ENCODE results near the gene C6orf136. TPM values are rescaled to one million over a fixed set of nuclear protein-coding genes. Genes with fewer than 3 reads are reported as not detected.

C6orf136 gene
- total and polyA plus RNA-seq, 4 donors = 8.5 to 51.1 (median 23.7) TPM

- Histone ChIP-seq H3K27me3 (ENCODE audit: control insufficient read depth, insufficient read depth, low read length) (no peaks in the 10 kb centered on the region), H3K9me3 (ENCODE audit: control insufficient read depth, insufficient read depth, low read length) (no peaks in the 10 kb centered on the region), H3K27ac (ENCODE audit: low read depth, low read length) (peak within 1 kb of the TSS; percentile 98), H3K4me1 (ENCODE audit: control insufficient read depth, insufficient read depth, low read length) (peaks cover 79% of the 10 kb centered on the region), H3K36me3 (ENCODE audit: control insufficient read depth, insufficient read depth, low read length) (peaks cover 10% of the 10 kb centered on the region), H3K4me3 (ENCODE audit: low read depth, low read length) (peak within 1 kb of the TSS; percentile 99)
- under 1% methylated on average over 32 of the region's 41 CpGs for WGBS (ENCODE audit: insufficient coverage)
- peak in 2 of 6 donors; percentile 66 to 80 for DNase-seq (ENCODE audit: low read depth in 4 of 6, low spot score in 6 of 6)
These were observed 39.3 kb downstream of the C6orf136 start, which contains the start of gene PPP1R18 for GRCh38 chr6:30686009-30686907. PPP1R18 (minus strand) TSS chr6:30686645; CDS start chr6:30686018, 627 bp downstream.

GRCh38 chr6:30686908-30687658, 40.1 kb downstream of the C6orf136 start:
- H3K27me3 ChIP-seq (ENCODE audit: control insufficient read depth, insufficient read depth, low read length) = no peaks in the 10 kb centered on the region
- peak overlapping the region; percentile 99 for H3K4me3 ChIP-seq (ENCODE audit: low read depth, low read length)
- peak overlapping the region; percentile 98 for H3K27ac ChIP-seq (ENCODE audit: low read depth, low read length)
- peak in 5 of 6 donors; percentile 75 to 97 (median 77) for DNase-seq (ENCODE audit: low read depth in 4 of 6, low spot score in 6 of 6)
- no peaks in the 10 kb centered on the region for H3K9me3 ChIP-seq (ENCODE audit: control insufficient read depth, insufficient read depth, low read length)
- 0% methylated on average over 46 of the region's 52 CpGs for WGBS (ENCODE audit: insufficient coverage)
- peaks cover 77% of the 10 kb centered on the region for H3K4me1 ChIP-seq (ENCODE audit: control insufficient read depth, insufficient read depth, low read length)
- peaks cover 9% of the 10 kb centered on the region for H3K36me3 ChIP-seq (ENCODE audit: control insufficient read depth, insufficient read depth, low read length)

GRCh38 chr6:30687659-30688431, 40.9 kb downstream of the C6orf136 start:
- Histone ChIP-seq H3K9me3 (ENCODE audit: control insufficient read depth, insufficient read depth, low read length) (no peaks in the 10 kb centered on the region), H3K27ac (ENCODE audit: low read depth, low read length) (peak overlapping the region; percentile 98), H3K4me1 (ENCODE audit: control insufficient read depth, insufficient read depth, low read length) (peaks cover 70% of the 10 kb centered on the region), H3K27me3 (ENCODE audit: control insufficient read depth, insufficient read depth, low read length) (no peaks in the 10 kb centered on the region), H3K4me3 (ENCODE audit: low read depth, low read length) (peak overlapping the region; percentile 99), H3K36me3 (ENCODE audit: control insufficient read depth, insufficient read depth, low read length) (peaks cover 8% of the 10 kb centered on the region)
- peak in 2 of 6 donors; percentile 79 to 81 for DNase-seq (ENCODE audit: low read depth in 4 of 6, low spot score in 6 of 6)
- WGBS (ENCODE audit: insufficient coverage) = 15% methylated on average over 13 of the region's 22 CpGs

GRCh38 chr6:30688569-30688968, 41.6 kb downstream of the C6orf136 start:
- 100% methylated on average over 1 of the region's 9 CpGs for WGBS (ENCODE audit: insufficient coverage)
- no peaks in the 10 kb centered on the region for H3K27me3 ChIP-seq (ENCODE audit: control insufficient read depth, insufficient read depth, low read length)
- H3K36me3 ChIP-seq (ENCODE audit: control insufficient read depth, insufficient read depth, low read length) = peaks cover 8% of the 10 kb centered on the region
- H3K9me3 ChIP-seq (ENCODE audit: control insufficient read depth, insufficient read depth, low read length) = no peaks in the 10 kb centered on the region
- H3K4me1 ChIP-seq (ENCODE audit: control insufficient read depth, insufficient read depth, low read length) = peaks cover 63% of the 10 kb centered on the region
- no peak for DNase-seq (ENCODE audit: low read depth in 4 of 6, low spot score in 6 of 6)
- peak overlapping the region; percentile 98 for H3K27ac ChIP-seq (ENCODE audit: low read depth, low read length)
- H3K4me3 ChIP-seq (ENCODE audit: low read depth, low read length) = no peak overlapping the region

- peaks cover 56% of the 10 kb centered on the region for H3K4me1 ChIP-seq (ENCODE audit: control insufficient read depth, insufficient read depth, low read length)
- WGBS (ENCODE audit: insufficient coverage) = 86% methylated on average over 7 of the region's 11 CpGs
- DNase-seq (ENCODE audit: low read depth in 4 of 6, low spot score in 6 of 6) = no peak
- no peaks in the 10 kb centered on the region for H3K27me3 ChIP-seq (ENCODE audit: control insufficient read depth, insufficient read depth, low read length)
- H3K36me3 ChIP-seq (ENCODE audit: control insufficient read depth, insufficient read depth, low read length) = peaks cover 8% of the 10 kb centered on the region
- H3K4me3 ChIP-seq (ENCODE audit: low read depth, low read length) = no peak overlapping the region
- no peaks in the 10 kb centered on the region for H3K9me3 ChIP-seq (ENCODE audit: control insufficient read depth, insufficient read depth, low read length)
- no peak overlapping the region for H3K27ac ChIP-seq (ENCODE audit: low read depth, low read length)
These were observed 42.3 kb downstream of the C6orf136 start for GRCh38 chr6:30689022-30689865.

GRCh38 chr6:30689985-30690384, 43.1 kb downstream of the C6orf136 start:
- DNase-seq (ENCODE audit: low read depth in 4 of 6, low spot score in 6 of 6) = no peak
- 41% methylated on average over 3 of the region's 4 CpGs for WGBS (ENCODE audit: insufficient coverage)
- Histone ChIP-seq H3K27ac (ENCODE audit: low read depth, low read length) (peak overlapping the region; percentile 93), H3K36me3 (ENCODE audit: control insufficient read depth, insufficient read depth, low read length) (peaks cover 8% of the 10 kb centered on the region), H3K4me3 (ENCODE audit: low read depth, low read length) (peak overlapping the region; percentile 95), H3K4me1 (ENCODE audit: control insufficient read depth, insufficient read depth, low read length) (peaks cover 48% of the 10 kb centered on the region), H3K27me3 (ENCODE audit: control insufficient read depth, insufficient read depth, low read length) (no peaks in the 10 kb centered on the region), H3K9me3 (ENCODE audit: control insufficient read depth, insufficient read depth, low read length) (no peaks in the 10 kb centered on the region)

GRCh38 chr6:30690403-30691207, 43.7 kb downstream of the C6orf136 start, which contains the start of gene NRM:
NRM (minus strand) TSS chr6:30690984; CDS start chr6:30690974, 10 bp downstream.
- Histone ChIP-seq H3K36me3 (ENCODE audit: control insufficient read depth, insufficient read depth, low read length) (peaks cover 3% of the 10 kb centered on the region), H3K9me3 (ENCODE audit: control insufficient read depth, insufficient read depth, low read length) (no peaks in the 10 kb centered on the region), H3K27me3 (ENCODE audit: control insufficient read depth, insufficient read depth, low read length) (no peaks in the 10 kb centered on the region), H3K4me1 (ENCODE audit: control insufficient read depth, insufficient read depth, low read length) (peaks cover 42% of the 10 kb centered on the region), H3K4me3 (ENCODE audit: low read depth, low read length) (peak within 1 kb of the TSS; percentile 95), H3K27ac (ENCODE audit: low read depth, low read length) (peak within 1 kb of the TSS; percentile 93)
- 0% methylated on average over 39 of the region's 40 CpGs for WGBS (ENCODE audit: insufficient coverage)
- peak; percentile 72 to 95 (median 84) for DNase-seq (ENCODE audit: low read depth in 4 of 6, low spot score in 6 of 6)

GRCh38 chr6:30691208-30691847, 44.4 kb downstream of the C6orf136 start:
- Histone ChIP-seq H3K4me1 (ENCODE audit: control insufficient read depth, insufficient read depth, low read length) (peaks cover 35% of the 10 kb centered on the region), H3K9me3 (ENCODE audit: control insufficient read depth, insufficient read depth, low read length) (no peaks in the 10 kb centered on the region), H3K27ac (ENCODE audit: low read depth, low read length) (peak overlapping the region; percentile 93), H3K4me3 (ENCODE audit: low read depth, low read length) (peak overlapping the region; percentile 95), H3K36me3 (ENCODE audit: control insufficient read depth, insufficient read depth, low read length) (no peaks in the 10 kb centered on the region), H3K27me3 (ENCODE audit: control insufficient read depth, insufficient read depth, low read length) (no peaks in the 10 kb centered on the region)
- WGBS (ENCODE audit: insufficient coverage) = 13% methylated on average over 2 of the region's 8 CpGs
- DNase-seq (ENCODE audit: low read depth in 4 of 6, low spot score in 6 of 6) = no peak
